GM12864 (cell line): ENCODE results near the gene SPATA22.
"Not testable (repeated sequence)": the region's sequence is repeated elsewhere in the genome, so short reads cannot be mapped to it uniquely, and the experiment has no call there.

Source experiments
- DNase-seq: peaks from one replicate; pipeline ENCODE4 v3.0.0-alpha.2; 2011; ENCODE audit warnings: low read depth
- H3K4me3 ChIP-seq: 2 replicates; pipeline ENCODE4 v1.5.1; 2011; ENCODE audit warnings: mild to moderate bottlenecking, low read depth, low read length, control low read depth
- CTCF ChIP-seq: IDR thresholded peaks from 2 replicates; pipeline ENCODE4 v1.5.1; 2011; ENCODE audit warnings: low read depth, mild to moderate bottlenecking, moderate library complexity, low read length, control low read depth, inconsistent platforms; ENCODE audit errors: missing control alignments

SPATA22 gene

DNA sequence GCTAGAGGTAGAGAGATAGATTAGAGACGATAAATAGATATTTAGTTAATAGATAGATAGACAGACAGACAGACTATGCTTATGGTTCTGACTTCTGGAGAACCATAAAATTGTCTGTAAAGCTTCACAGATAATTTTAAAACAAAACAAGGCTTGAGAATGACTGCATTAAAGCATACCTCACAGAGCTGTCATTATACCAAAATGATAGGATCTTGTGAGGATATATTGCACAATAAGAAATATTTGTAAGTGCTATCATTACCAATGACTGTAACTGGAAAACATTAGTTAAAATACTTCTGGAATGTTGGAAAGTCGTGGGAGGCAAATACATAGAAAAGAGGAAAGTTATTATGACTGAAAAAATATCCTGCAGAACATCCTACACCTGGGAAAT lies 69.8 kb downstream of the SPATA22 start:
- DNase-seq, result no peak
- TF ChIP-seq CTCF, result no peak
- no peak overlapping the region for H3K4me3 ChIP-seq

DNA sequence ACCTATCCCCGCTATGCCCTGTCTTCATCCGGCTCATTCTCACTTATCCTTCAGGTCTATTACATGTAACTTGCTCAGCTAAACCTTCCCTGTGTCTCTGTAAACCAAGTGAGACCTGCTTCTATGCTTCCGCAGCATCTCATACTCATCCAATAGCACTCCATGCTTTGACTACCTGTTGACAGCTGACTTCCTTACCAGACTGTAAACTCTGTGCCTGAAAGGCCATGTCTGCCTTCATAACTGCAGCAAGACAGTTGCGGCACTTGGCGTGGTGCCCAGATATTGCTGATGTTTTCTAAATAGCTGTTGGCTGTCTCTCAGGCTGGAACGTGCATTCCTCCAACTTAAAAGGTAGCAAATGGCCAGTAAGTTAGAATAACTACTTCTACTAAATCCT lies 71.6 kb downstream of the SPATA22 start:
- no peak for TF ChIP-seq CTCF
- DNase-seq, result no peak
- H3K4me3 ChIP-seq, result no peak overlapping the region

- no peak within 1 kb of the TSS for H3K4me3 ChIP-seq
- TF ChIP-seq CTCF, result no peak
- no peak for DNase-seq
Measured at GRCh38 chr17:3398310-3398709, 73.3 kb downstream of the SPATA22 start, which contains the start of gene OR1E1. TSS of gene OR1E1 (minus strand) at chr17:3398410. CDS start at chr17:3398410, 0 bp downstream.

DNA sequence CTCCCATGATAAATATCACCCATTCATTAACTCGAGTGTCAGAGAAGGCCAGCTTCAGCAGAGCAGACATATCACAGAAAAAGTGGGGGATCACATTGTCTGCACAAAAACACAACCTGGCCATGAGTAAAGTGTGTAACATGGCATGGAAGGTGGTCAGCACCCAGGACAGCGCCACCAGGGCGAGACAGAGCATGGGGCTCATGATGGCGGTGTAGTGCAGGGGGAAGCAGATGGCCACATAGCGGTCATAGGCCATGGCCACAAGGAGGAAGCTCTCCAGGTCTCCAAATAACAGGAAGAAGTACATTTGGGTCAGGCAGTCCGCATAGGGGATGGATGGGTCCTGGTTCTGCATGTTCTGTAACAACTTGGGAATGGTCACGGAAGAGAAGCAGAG lies 73.8 kb downstream of the SPATA22 start:
- DNase-seq, result not testable (repeated sequence)

More for the DNA sequence above, 73.8 kb downstream of the SPATA22 start:
- H3K4me3 ChIP-seq, result not testable (repeated sequence)
